ENCODE data around the gene TAOK3.
"Not testable (repeated sequence)": the region's sequence is repeated elsewhere in the genome, so short reads cannot be mapped to it uniquely, and the experiment has no call there.

TAOK3 gene

GRCh38 chr12:118373616-118374015 is 909 bp upstream of the TAOK3 start:
- no peak for DNase-seq (ENCODE audit: low read depth)

- DNase-seq (ENCODE audit: low read depth) = no peak
Measured at GRCh38 chr12:118371321-118372282, 1.1 kb downstream of the TAOK3 start.

- no peak for DNase-seq (ENCODE audit: low read depth)
Measured at GRCh38 chr12:118370601-118371000, 2.1 kb downstream of the TAOK3 start.

- no peak for DNase-seq (ENCODE audit: low read depth)
Measured at GRCh38 chr12:118368821-118369220, 3.9 kb downstream of the TAOK3 start.

GRCh38 chr12:118361889-118362288 is 10.8 kb downstream of the TAOK3 start:
- DNase-seq (ENCODE audit: low read depth) = no peak

GRCh38 chr12:118361092-118361404 is 11.7 kb downstream of the TAOK3 start:
- no peak for DNase-seq (ENCODE audit: low read depth)

- DNase-seq (ENCODE audit: low read depth) = no peak
Measured at GRCh38 chr12:118359541-118359915, 13.2 kb downstream of the TAOK3 start.

- no peak for DNase-seq (ENCODE audit: low read depth)
Measured at GRCh38 chr12:118358612-118359540, 13.8 kb downstream of the TAOK3 start.

GRCh38 chr12:118358008-118358359 is 14.7 kb downstream of the TAOK3 start:
- no peak for DNase-seq (ENCODE audit: low read depth)

GRCh38 chr12:118357257-118358007 is 15.3 kb downstream of the TAOK3 start:
- DNase-seq (ENCODE audit: low read depth) = peak; percentile 34

GRCh38 chr12:118356809-118357256 is 15.9 kb downstream of the TAOK3 start:
- no peak for DNase-seq (ENCODE audit: low read depth)

- DNase-seq (ENCODE audit: low read depth) = no peak
Measured at GRCh38 chr12:118355843-118356242, 16.9 kb downstream of the TAOK3 start.

GRCh38 chr12:118354903-118355302 is 17.8 kb downstream of the TAOK3 start:
- DNase-seq (ENCODE audit: low read depth) = no peak

- not testable (repeated sequence) for DNase-seq (ENCODE audit: low read depth)
Measured at GRCh38 chr12:118354503-118354902, 18.2 kb downstream of the TAOK3 start.

GRCh38 chr12:118353721-118354120 is 19.0 kb downstream of the TAOK3 start:
- DNase-seq (ENCODE audit: low read depth) = no peak

GRCh38 chr12:118350908-118351559 is 21.7 kb downstream of the TAOK3 start:
- DNase-seq (ENCODE audit: low read depth) = no peak

- no peak for DNase-seq (ENCODE audit: low read depth)
Measured at GRCh38 chr12:118347916-118348315, 24.8 kb downstream of the TAOK3 start.

- no peak for DNase-seq (ENCODE audit: low read depth)
Measured at GRCh38 chr12:118346895-118347294, 25.8 kb downstream of the TAOK3 start.

- DNase-seq (ENCODE audit: low read depth) = no peak
Measured at GRCh38 chr12:118345355-118345754, 27.4 kb downstream of the TAOK3 start.

GRCh38 chr12:118344829-118345228 is 27.9 kb downstream of the TAOK3 start:
- DNase-seq (ENCODE audit: low read depth) = no peak

GRCh38 chr12:118342090-118342489 is 30.6 kb downstream of the TAOK3 start:
- no peak for DNase-seq (ENCODE audit: low read depth)
